ENCODE data around the gene APLP1.

APLP1 gene

GRCh38 chr19:35852029-35852780, 16.2 kb upstream of the APLP1 start, which contains the start of gene NPHS1:
NPHS1 (minus strand) TSS chr19:35852504; CDS start chr19:35851837, 667 bp downstream.
- TF ChIP-seq CTCF (IDR thresholded peaks at IDR 0.05; ENCODE audit: low read depth, low read length, missing control alignments) = no peak
- no peak for DNase-seq (ENCODE audit: extremely low read depth, low read depth)
- no peak within 1 kb of the TSS for H3K4me3 ChIP-seq (replicated peaks; ENCODE audit: low read depth, low read length)

GRCh38 chr19:35853038-35853756, 15.2 kb upstream of the APLP1 start:
- H3K4me3 ChIP-seq (replicated peaks; ENCODE audit: low read depth, low read length) = no peak overlapping the region
- TF ChIP-seq CTCF (IDR thresholded peaks at IDR 0.05; ENCODE audit: low read depth, low read length, missing control alignments) = no peak
- DNase-seq (ENCODE audit: extremely low read depth, low read depth) = no peak

GRCh38 chr19:35856546-35857149, 11.7 kb upstream of the APLP1 start, which contains the start of gene KIRREL2:
KIRREL2 (plus strand) TSS chr19:35856911; CDS start chr19:35857120, 209 bp downstream.
- DNase-seq (ENCODE audit: extremely low read depth, low read depth) = no peak
- peak within 1 kb of the TSS; percentile 29 for H3K4me3 ChIP-seq (replicated peaks; ENCODE audit: low read depth, low read length)
- TF ChIP-seq CTCF (IDR thresholded peaks at IDR 0.05; ENCODE audit: low read depth, low read length, missing control alignments) = no peak

- DNase-seq (ENCODE audit: extremely low read depth, low read depth) = no peak
- no peak for TF ChIP-seq CTCF (IDR thresholded peaks at IDR 0.05; ENCODE audit: low read depth, low read length, missing control alignments)
- no peak overlapping the region for H3K4me3 ChIP-seq (replicated peaks; ENCODE audit: low read depth, low read length)
Observed at GRCh38 chr19:35858311-35858710, 10.1 kb upstream of the APLP1 start.

GRCh38 chr19:35859414-35859813, 9.0 kb upstream of the APLP1 start:
- TF ChIP-seq CTCF (IDR thresholded peaks at IDR 0.05; ENCODE audit: low read depth, low read length, missing control alignments) = no peak
- DNase-seq (ENCODE audit: extremely low read depth, low read depth) = no peak
- H3K4me3 ChIP-seq (replicated peaks; ENCODE audit: low read depth, low read length) = no peak overlapping the region

- no peak for DNase-seq (ENCODE audit: extremely low read depth, low read depth)
- H3K4me3 ChIP-seq (replicated peaks; ENCODE audit: low read depth, low read length) = no peak overlapping the region
- TF ChIP-seq CTCF (IDR thresholded peaks at IDR 0.05; ENCODE audit: low read depth, low read length, missing control alignments) = no peak
Observed at GRCh38 chr19:35860436-35860817, 7.9 kb upstream of the APLP1 start.

Measured in HFF-Myc (cell line).